GM18873 (cell line): ENCODE measurements around the gene LNP1.
"Not testable (repeated sequence)": the region's sequence is repeated elsewhere in the genome, so short reads cannot be mapped to it uniquely, and the experiment has no call there.

Experiments
- ATAC-seq: cut with Tn5 transposase; IDR thresholded peaks from one replicate; pipeline ENCODE4 v1.9.1; 2021; ENCODE audit warnings: mild to moderate bottlenecking, moderate library complexity, moderate number of reproducible peaks; ENCODE audit not compliant: unreplicated experiment, low FRiP score

The LNP1 gene

DNA sequence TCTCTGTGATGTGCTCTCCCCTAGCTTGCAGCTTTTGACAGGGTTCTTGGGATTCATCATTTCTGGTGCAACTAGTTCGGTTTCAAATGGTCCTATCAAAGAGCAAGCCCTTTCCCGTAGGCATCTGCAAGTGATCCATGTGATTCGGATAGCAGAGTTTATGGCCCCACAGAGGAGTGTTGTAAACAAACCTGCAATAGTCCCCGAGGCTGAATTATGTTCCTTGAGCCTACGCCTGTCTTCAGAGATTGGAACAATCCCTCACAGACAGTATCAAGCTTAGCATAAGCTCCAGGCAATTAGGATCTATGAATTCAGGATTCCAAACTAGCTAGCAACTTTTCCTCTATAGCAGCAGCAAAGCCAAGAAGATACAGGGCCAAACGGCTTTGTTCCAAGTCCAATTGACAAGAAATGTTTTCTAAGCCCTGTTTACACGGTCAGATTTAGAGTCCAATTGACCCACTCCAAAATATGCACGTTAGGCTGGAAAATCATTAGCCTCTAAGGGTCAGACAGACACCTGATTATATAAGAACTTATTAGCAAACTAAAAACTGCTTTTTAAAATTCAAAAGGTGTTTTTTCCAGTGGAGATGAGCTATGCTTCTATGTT is 24.8 kb downstream of the LNP1 start:
- no peak for ATAC-seq

DNA sequence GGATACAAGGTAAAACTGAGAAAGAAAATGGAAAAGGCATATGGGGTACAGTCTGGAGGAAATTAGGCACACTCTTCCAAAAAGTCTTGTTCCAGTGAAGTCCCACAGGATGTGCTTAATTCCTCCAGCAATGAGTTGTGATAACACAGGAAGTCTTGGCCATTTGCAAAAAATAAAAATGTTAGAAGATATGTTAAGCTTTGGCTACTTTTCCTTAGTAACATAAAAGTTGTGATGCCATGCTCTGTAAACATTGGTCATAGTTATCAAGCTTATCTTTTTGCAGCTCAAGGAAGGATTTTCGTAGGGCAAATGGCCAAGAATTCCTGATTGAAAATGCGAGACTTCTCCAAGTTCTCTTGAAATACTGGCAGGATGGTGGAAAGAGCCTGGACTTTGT is 26.4 kb downstream of the LNP1 start:
- no peak for ATAC-seq

DNA sequence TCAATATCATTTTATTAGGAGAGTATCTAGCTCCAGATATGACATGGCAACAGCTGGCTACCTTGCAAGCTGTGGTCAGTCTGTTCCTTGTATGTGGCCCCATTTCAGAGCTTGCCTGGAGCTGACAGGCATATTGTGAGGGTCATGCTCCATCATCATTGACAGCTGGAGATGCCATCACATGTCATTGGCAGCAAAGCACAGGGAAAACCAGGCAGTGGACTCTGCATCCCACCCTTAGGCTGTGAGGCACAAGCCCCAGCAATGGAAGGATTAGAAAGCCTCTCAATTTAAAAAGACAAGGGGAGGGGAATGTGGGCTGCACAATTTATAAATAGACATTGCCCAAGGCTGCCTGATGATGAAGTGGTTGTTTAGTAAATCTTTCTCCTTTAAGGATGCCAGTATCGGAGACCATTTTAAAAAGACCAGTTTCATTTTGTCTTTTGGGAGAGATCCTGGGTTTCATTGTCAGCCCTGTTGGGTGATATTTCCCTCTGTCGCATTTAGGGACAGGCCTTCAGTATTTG is 27.9 kb downstream of the LNP1 start:
- ATAC-seq = no peak

DNA sequence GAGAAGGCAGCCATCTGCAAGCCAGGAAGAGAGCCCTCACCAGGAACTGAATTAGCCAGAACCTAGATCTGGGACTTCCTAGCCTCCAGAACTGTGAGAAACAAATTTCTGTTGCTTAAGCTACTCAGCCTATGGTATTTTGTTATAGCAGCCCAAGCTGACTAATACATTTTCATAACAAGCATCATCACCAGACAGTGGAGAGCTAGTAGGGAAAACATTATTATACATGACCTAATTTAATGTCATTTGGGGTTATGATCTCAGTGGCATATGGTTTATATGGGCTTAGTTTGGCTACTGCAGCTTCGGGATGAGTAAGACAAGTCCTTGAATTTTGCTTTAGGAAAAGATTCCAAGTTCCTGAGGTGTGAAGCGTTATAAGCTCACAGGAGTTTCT is 35.6 kb downstream of the LNP1 start:
- no peak for ATAC-seq

DNA sequence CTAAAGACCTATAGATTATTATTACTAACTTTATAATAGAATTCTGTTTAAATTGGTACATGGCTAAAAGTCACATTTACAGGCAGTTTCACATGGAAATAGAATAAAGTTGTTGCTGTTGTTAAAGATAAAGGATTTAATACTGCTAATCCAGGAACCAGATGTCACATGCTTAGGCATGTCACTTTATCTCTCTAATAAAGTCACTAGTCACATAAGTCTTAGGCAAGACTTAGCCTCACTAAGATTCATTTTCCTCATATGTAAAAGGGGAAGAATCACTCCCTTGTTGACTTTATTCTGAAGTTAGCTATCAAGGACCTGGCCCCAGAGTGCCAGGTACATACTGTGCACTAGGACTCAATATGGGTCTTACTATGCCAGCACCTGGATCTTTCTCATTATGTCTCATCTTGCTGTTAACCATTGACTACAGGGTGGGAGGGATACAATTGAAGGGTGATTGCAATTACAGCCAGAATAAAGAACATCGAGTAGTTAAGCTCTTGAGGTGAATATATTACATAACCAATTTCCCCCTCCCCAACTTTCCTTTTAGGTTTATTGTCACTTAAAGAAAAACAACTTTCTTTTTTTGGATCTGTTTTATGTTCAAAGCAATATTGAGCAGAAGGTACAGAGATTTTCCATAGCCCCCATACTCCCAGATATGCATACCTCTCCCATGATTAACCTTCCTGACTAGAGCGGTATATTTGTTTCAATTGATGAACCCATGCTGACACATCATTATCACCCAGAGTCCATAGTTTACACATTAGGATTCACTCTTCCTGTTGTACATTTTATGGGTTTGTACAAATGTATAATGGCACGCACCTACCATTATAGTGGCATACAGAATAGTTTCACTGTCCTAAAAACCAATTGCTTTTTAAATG is 36.6 kb downstream of the LNP1 start:
- ATAC-seq = no peak

DNA sequence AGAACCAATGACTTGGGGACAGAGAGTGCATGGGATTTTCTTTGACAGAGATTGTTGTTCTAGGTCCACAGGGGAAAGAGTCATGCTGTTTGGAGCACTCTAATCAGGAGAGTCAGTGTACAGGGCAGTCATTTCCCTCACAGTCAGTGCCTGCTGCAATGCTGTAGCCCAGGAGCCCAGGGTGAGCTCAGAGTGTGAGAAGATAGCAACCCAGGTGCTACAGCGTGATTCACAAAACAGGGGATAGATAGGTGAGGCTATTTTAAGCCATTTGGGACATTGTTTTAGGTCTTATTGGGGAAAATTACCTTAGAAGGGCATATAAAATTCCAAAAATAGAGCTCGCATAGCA is 37.3 kb downstream of the LNP1 start:
- ATAC-seq = no peak

DNA sequence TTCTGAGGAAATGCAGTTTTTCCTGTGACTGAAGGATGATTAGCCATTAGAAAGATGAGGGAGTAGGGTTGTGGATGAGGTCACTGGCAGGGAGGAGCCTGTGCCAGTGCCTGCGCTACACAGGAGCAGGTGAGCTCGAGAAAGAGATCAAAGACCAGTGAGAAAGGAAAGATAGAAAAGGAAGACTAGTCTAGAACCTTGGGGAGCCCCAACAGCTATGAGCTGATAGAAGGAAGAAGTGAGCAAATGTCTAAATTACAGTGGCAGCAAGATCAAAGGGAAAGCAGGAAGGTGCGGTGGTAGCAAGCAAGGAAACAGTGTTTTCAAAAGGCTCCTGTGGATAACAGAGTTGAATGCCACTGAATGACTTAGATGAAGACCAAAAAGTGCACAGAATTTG is 39.6 kb downstream of the LNP1 start:
- no peak for ATAC-seq

DNA sequence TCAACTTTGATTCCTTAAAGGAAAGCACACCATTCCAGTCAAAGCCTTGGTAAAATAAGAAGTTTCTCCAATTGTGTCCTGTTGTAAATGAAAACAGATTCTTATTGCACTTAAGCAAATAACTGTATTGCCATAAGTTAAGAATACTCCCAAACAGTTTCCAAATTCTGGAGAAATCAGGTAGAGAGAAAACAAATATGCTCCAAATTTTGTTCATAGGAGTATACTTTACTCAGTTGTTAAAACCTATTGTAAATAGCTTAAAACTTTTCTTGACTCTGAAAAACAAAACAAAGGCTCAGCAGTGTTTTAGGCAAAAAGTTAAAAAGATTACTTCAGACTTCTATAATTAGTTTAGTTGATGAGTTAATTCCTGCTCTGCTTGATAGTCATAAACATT is 42.4 kb downstream of the LNP1 start:
- ATAC-seq = no peak

DNA sequence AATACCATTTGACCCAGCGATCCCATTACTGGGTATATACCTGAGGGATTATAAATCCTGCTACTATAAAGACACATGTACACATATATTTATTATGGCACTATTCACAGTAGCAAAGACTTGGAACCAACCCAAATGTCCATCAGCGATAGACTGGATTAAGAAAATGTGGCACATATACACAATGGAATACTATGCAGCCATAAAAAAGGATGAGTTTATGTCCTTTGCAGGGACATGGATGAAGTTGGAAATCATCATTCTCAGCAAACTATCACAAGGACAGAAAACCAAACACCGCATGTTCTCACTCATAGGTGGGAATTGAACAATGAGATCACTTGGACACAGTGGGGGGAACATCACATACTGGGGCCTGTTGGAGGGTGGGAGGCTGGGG is 45.7 kb downstream of the LNP1 start:
- not testable (repeated sequence) for ATAC-seq

DNA sequence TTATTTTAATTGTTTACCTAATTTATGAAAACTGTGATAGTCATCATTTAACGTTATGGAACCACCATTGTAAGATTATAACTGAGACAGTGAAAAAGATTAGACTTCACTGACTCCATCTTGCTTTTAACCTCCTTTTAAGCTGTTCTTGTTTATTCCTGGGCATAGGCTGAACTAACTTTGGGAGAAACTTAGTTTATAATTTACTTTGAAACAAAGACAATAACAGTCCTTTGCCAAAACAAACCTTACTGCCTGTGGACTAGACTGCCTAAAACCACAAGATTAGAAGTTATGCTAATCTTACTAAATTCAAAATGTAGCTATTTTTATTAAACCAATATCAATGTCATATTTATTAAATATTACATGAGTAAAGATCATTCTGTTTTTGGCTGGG is 46.7 kb downstream of the LNP1 start:
- ATAC-seq = no peak

DNA sequence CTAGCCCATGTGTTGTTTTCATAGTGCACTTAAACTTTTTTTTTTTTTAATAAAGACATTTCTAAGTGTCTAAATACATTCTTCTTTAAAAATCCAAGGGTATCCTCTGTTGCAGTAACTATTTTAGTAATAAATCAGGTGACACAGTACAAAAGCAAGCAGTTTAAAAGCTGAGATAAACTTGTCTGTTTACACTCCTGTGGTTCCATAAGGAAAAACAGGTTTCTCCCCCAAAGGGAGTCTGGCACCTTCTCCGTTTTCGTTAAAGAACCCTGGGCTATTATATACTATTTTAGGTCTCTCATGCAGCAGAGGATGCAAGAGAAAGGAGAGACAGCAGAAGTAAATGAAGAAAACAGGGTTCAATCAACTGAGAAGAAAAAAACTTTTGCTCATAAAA is 47.9 kb downstream of the LNP1 start:
- no peak for ATAC-seq

DNA sequence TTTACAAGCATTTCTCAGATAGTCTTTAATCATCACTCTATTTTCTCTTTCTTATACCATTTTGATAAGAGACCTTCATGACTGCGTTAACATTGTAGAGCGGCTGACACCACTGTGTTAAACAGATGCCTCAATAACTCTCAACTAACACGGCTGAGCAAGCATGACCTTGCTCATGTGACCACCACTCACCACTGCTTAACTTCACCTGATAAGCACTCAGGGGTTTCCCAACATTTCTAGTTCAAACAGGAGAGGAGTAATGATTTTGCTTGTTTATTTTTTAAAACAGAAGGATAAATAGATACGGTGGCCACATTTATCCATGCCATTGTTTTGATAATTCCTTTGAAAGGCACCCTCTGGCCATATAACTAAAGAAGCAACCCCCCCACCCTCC is 53.3 kb downstream of the LNP1 start:
- ATAC-seq = no peak

DNA sequence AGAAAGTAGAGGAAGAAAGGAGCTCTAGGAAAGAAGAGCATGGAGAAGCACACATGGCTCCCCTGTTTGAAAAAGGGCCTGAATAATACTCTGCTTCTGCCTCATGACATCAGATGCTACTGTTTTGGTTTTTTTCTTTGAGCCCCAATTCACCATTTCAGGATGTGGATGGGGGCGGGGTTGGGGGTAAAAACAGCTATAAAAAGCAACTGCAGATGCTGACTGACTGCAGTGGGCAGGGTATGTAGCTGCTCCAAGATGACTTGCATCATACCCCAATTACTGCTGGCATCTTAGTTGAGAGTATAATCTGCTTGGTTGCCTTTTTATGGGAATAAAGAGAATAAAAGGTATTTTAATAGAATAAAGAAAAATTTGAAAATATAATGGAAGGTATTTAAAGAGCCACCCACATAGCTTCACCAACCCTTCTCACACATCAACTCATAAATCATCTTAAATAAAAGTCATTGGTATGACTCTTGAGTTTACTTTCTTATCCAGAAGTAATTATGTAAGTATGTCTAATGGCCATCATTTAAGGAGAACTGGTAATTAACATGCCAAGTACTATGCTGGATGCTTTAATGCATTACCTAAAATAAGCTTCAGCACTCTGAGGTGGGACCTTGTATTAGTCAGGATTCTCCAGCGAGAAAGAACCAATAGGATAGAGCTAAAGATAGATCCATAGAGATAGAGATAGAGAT is 54.7 kb downstream of the LNP1 start:
- ATAC-seq = no peak

DNA sequence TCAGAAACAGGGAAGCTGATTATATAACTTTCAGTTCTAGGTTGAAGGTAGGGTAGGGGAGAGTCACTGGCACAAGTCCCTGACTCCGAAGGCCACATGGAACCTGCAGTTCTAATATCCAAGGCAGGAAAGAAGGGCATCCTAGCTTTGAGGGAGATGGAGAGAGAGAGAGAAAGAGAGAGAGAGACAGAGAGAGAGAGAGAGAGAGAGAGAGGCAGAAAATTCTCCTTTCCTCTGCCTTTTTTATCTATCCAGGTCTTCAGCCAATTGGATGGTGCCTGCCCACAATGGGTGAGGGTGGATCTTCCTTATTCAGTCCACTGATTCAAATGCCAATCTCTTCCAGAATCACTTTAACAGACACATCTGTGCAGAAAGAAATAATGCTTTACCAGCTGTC is 55.4 kb downstream of the LNP1 start:
- no peak for ATAC-seq

DNA sequence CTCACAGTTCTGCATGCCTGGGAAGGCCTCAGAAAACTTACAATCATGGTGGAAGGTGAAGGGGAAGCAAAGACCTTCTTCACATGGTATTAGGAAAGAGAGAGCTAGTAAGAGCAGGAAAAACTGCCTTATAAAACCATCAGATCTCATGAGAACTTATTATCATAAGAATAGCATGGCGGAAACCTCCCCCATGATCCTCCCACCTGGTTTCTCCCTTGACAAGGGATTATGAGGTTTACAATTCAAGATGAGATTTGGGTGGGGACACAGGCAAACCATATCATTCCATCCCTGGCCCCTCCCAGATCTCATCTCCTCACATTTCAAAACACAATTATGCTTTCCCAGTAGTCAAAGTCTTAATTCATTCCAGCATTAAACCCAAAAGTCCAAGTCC is 56.5 kb downstream of the LNP1 start:
- ATAC-seq = no peak

DNA sequence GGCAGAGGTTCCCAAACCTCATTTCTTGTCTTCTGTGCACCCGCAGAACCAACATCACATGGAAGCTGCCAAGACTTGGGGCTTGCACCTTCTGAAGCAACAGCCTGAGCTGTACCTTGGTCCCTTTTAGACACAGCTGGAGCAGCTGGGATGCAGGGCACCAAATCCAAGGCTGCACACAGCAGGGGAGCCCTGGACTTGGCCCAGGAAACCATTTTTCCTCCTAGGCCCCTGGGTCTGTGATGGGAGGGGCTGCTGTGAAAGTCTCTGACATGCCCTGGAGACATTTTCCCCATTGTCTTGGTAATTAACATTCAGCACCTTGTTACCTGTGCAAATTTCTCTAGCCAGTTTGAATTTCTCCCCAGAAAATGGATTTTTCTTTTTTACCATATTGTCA is 57.5 kb downstream of the LNP1 start:
- no peak for ATAC-seq

DNA sequence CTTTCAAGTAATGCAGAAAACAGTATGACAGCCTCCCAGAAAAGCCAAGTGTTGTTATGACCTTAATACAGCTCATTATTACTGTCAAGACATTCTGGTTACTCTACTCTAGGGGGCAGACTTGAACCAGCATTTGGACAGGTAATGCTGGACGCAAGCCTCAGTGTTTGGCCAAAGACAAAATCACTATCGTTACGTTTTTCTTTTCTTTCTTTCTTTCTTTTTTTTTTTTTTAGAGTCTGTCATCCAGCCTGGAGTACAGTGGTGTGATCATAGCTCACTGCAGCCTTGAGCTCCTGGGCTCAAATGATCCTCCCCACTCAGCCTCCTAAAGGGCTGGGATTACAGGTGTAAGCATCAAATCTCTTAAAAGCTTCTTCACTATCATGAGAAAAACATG is 61.7 kb downstream of the LNP1 start:
- ATAC-seq = peak; percentile 85

DNA sequence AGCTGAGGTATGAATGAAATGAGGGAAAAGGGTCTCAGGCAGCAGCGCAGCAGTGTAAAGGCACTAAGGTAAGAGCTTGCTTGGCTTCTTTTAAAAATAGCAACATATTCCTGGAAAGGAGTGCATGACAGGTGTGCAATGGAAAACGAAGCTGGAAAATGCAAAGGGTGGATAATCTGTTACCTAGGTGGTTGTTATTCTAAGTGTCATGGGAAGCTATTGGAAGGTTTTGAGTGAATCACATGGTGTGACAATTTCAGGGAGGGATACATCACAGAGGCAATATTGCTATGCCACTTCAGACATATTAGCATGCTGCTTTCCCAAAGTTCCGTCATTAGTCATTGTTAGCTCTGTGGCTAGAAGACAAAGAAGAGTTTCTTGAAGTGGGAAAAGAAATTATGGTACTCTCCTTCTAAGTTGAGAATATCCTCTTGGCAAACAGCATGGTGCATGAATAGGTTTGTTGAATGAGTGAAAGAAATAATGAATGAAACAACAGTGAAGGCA is 62.4 kb downstream of the LNP1 start:
- ATAC-seq = no peak

DNA sequence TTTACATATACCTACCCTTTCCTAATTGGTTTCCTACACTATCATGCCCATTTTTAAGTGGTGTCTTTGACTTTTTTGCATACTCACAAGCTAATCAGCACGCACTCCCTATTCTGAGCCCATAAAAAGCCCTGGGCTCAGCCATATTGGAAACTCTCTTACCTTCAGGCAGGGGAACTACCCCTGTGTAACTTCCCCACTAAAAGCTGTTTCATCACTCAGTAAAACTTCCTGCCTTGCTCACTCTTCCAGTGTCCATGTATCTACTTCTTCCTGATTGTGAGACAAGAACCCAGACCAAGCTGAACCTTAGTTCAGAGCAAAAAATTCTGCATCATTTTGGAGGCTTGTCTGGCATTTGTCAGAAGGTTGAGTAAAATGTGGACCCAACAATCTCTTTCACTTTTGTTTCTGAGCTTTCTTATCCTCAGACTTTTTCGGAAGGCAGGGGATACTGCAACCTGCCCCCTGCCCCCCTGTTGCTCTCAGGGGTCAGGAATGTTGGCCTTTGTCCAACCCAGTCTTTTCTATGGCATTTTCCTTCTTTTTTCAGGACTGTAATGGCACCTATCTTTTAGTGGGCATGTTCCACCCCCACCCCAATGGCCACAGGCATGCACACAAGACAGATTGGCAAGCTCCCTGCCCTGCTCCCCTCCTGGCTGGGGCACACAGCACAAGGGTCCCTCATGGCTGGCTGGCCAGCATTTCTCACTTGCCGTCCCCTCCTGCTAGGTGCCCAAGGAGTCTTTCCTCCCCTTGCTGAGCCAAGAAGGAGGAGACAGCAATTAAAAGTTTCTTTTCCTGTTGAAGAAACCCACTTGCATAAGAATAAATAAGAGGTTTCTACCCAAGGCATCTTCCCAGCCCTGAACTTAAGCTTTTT is 64.8 kb downstream of the LNP1 start:
- no peak for ATAC-seq

DNA sequence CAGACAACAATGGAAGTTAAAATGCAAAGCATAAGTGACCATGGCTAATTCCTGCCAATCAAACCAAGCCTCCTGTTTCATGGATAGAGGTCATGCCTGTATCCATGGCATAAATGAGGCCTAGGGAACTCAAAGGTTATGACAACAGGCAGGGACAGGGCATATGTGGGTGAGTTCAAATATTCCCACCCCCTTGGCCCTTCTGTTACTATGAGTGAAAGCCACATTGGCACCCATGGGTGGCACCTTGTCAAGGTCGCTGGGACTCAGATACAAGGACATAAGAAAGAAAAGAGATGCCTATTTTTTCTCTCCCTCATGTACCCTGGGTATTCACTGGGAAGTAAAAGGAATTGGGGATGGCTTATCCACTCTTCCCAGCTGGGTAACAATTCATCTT is 65.8 kb downstream of the LNP1 start:
- no peak for ATAC-seq
